Measurements from ENCODE around the gene ADRA2B.
A peak's percentile ranks its signal among the peaks of the same experiment; 100 is the strongest.

GRCh38 chr2:96143848-96144480 is 27.6 kb upstream of the ADRA2B start:
- TF ChIP-seq CTCF (IDR thresholded peaks at IDR 0.05; ENCODE audit: low read depth, low read length), result peak; percentile 20
- no peak for TF ChIP-seq MAX (IDR thresholded peaks at IDR 0.05; ENCODE audit: low read depth, low read length)
- TF ChIP-seq MYC (IDR thresholded peaks at IDR 0.05; ENCODE audit: low read depth, low read length), result no peak
